Measurements from ENCODE around the gene RPS19BP1.
"Not testable (repeated sequence)": the region's sequence is repeated elsewhere in the genome, so short reads cannot be mapped to it uniquely, and the experiment has no call there.

RPS19BP1 gene

DNA sequence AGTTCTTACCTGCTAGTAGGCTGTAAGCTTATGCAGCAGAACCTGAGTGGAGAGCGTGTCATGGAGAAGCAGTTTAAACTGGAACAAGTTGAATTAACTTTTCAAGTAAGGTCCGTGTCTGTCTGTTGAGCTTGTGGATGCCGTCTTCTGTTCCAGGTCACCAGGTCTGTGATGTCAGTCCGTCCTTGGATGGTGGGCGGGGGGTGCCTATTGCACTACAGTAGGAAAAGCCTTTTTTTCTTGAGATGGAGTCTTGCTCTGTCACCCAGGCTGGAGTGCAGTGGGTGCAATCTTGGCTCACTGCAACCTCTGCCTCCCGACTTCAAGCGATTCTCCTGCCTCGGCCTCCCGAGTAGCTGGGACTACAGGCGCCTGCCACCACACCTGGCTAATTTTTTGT lies 25.5 kb downstream of the RPS19BP1 start:
- not testable (repeated sequence) for H4K91ac ChIP-seq (ENCODE audit: low read depth, low read length); H3K9ac ChIP-seq (ENCODE audit: low read length); DNase-seq; H3K4ac ChIP-seq (ENCODE audit: low read depth, low read length); H3K14ac ChIP-seq (ENCODE audit: low read length); H2BK120ac ChIP-seq (ENCODE audit: insufficient read depth, low read length, poor library complexity); H3K9me3 ChIP-seq (ENCODE audit: insufficient read depth, low read depth, low read length); H3K27ac ChIP-seq (ENCODE audit: low read depth, low read length); H3K4me2 ChIP-seq (ENCODE audit: low read length); H2AFZ ChIP-seq (ENCODE audit: insufficient read depth, low read length, poor library complexity); H4K12ac ChIP-seq (ENCODE audit: low read depth, low read length); H3K4me1 ChIP-seq (ENCODE audit: control insufficient read depth in 1 of 2, insufficient read depth in 2 of 2, low read length in 2 of 2); H4K8ac ChIP-seq (ENCODE audit: low read depth, low read length); H3K27me3 ChIP-seq (ENCODE audit: insufficient read depth, low read length); H3K23ac ChIP-seq (ENCODE audit: low read length); H3K79me1 ChIP-seq (ENCODE audit: low read length); H3K18ac ChIP-seq (ENCODE audit: low read length); H2BK12ac ChIP-seq (ENCODE audit: low read length); H3K79me2 ChIP-seq (ENCODE audit: control insufficient read depth, insufficient read depth, low read length, poor library complexity); H2BK5ac ChIP-seq (ENCODE audit: low read depth, low read length, poor library complexity); H3K4me3 ChIP-seq (ENCODE audit: low read depth, low read length); H2AK5ac ChIP-seq (ENCODE audit: low read length)
- peaks cover 46 to 59% of the 10 kb centered on the region in 2 experiments for H3K36me3 ChIP-seq (ENCODE audit: control insufficient read depth in 1 of 2, insufficient read depth in 2 of 2, low read length in 2 of 2)
- no CpG with 5 or more reads among the region's 10 CpGs for WGBS (ENCODE audit: extremely low coverage, insufficient coverage, insufficient read length)

DNA sequence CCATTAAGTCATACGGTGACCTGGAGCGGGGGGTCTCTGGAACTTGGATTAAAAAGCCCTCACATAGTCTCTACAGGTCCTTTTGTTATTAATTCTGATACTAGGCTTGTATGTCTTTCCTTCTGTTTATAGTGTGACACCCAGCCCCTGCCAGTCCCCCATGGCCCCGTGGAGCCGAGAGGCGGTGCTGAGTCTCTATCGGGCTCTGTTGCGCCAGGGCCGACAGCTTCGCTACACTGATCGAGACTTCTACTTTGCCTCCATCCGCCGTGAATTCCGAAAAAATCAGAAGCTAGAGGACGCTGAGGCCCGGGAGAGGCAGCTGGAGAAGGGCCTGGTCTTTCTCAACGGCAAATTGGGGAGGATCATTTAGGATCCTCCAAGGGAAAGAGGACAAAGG lies 28.5 kb downstream of the RPS19BP1 start:
- DNase-seq, result no peak
- Histone ChIP-seq H3K9me3 (ENCODE audit: insufficient read depth, low read depth, low read length) (peaks cover 1% of the 10 kb centered on the region), H4K12ac (ENCODE audit: low read depth, low read length) (no peak overlapping the region), H3K9ac (ENCODE audit: low read length) (no peak overlapping the region), H2BK12ac (ENCODE audit: low read length) (no peak overlapping the region), H2AK5ac (ENCODE audit: low read length) (no peak overlapping the region), H3K18ac (ENCODE audit: low read length) (no peak overlapping the region), H4K91ac (ENCODE audit: low read depth, low read length) (no peak overlapping the region), H3K27ac (ENCODE audit: low read depth, low read length) (no peak overlapping the region), H2BK5ac (ENCODE audit: low read depth, low read length, poor library complexity) (no peak overlapping the region), H2BK120ac (ENCODE audit: insufficient read depth, low read length, poor library complexity) (no peak overlapping the region), H2AFZ (ENCODE audit: insufficient read depth, low read length, poor library complexity) (no peak overlapping the region), H4K8ac (ENCODE audit: low read depth, low read length) (no peak overlapping the region), H3K4ac (ENCODE audit: low read depth, low read length) (no peak overlapping the region), H3K36me3 (ENCODE audit: control insufficient read depth in 1 of 2, insufficient read depth in 2 of 2, low read length in 2 of 2) (peaks cover 34 to 37% of the 10 kb centered on the region in 2 experiments), H3K79me2 (ENCODE audit: control insufficient read depth, insufficient read depth, low read length, poor library complexity) (peaks cover 11% of the 10 kb centered on the region), H3K4me3 (ENCODE audit: low read depth, low read length) (no peak overlapping the region), H3K23ac (ENCODE audit: low read length) (no peak overlapping the region), H3K27me3 (ENCODE audit: insufficient read depth, low read length) (no peaks in the 10 kb centered on the region), H3K14ac (ENCODE audit: low read length) (no peak overlapping the region), H3K4me1 (ENCODE audit: control insufficient read depth in 1 of 2, insufficient read depth in 2 of 2, low read length in 2 of 2) (peaks cover 8 to 9% of the 10 kb centered on the region in 2 experiments), H3K79me1 (ENCODE audit: low read length) (peaks cover 8% of the 10 kb centered on the region), H3K4me2 (ENCODE audit: low read length) (no peak overlapping the region)
- WGBS (ENCODE audit: extremely low coverage, insufficient coverage, insufficient read length), result no CpG with 5 or more reads among the region's 16 CpGs

DNA sequence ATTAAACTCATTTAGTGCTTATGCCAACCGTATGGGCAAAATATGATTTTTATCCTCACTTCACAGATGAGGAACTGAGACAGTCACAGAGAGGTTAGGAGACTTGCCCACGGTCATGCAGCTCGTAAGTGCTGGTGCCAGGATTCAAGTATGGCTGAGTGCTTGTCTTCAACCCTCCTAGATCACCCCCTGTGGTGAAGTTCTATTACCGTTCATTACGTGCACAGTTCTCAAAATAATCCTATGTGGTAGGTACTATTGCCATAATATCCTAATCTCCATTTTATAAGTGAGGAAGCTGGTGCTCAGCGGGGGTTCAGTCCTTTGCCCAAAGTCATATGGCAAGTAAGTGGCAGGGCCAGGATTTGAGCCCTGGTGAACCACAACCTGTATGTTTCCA lies 28.9 kb downstream of the RPS19BP1 start:
- Histone ChIP-seq H3K4me1 (ENCODE audit: control insufficient read depth in 1 of 2, insufficient read depth in 2 of 2, low read length in 2 of 2) (peaks cover 8 to 9% of the 10 kb centered on the region in 2 experiments), H3K27ac (ENCODE audit: low read depth, low read length) (no peak overlapping the region), H3K4me2 (ENCODE audit: low read length) (no peak overlapping the region), H2AFZ (ENCODE audit: insufficient read depth, low read length, poor library complexity) (no peak overlapping the region), H2BK120ac (ENCODE audit: insufficient read depth, low read length, poor library complexity) (no peak overlapping the region), H3K4me3 (ENCODE audit: low read depth, low read length) (no peak overlapping the region), H2BK12ac (ENCODE audit: low read length) (no peak overlapping the region), H3K9ac (ENCODE audit: low read length) (no peak overlapping the region), H2BK5ac (ENCODE audit: low read depth, low read length, poor library complexity) (no peak overlapping the region), H3K23ac (ENCODE audit: low read length) (no peak overlapping the region), H3K27me3 (ENCODE audit: insufficient read depth, low read length) (no peaks in the 10 kb centered on the region), H3K4ac (ENCODE audit: low read depth, low read length) (no peak overlapping the region), H3K18ac (ENCODE audit: low read length) (no peak overlapping the region), H3K79me2 (ENCODE audit: control insufficient read depth, insufficient read depth, low read length, poor library complexity) (peaks cover 11% of the 10 kb centered on the region), H3K14ac (ENCODE audit: low read length) (no peak overlapping the region), H3K79me1 (ENCODE audit: low read length) (peaks cover 8% of the 10 kb centered on the region), H4K12ac (ENCODE audit: low read depth, low read length) (no peak overlapping the region), H4K8ac (ENCODE audit: low read depth, low read length) (no peak overlapping the region), H3K36me3 (ENCODE audit: control insufficient read depth in 1 of 2, insufficient read depth in 2 of 2, low read length in 2 of 2) (peaks cover 32 to 37% of the 10 kb centered on the region in 2 experiments), H4K91ac (ENCODE audit: low read depth, low read length) (no peak overlapping the region), H3K9me3 (ENCODE audit: insufficient read depth, low read depth, low read length) (peaks cover 1% of the 10 kb centered on the region), H2AK5ac (ENCODE audit: low read length) (no peak overlapping the region)
- WGBS (ENCODE audit: extremely low coverage, insufficient coverage, insufficient read length), result no CpG with 5 or more reads among the region's 6 CpGs
- no peak for DNase-seq

DNA sequence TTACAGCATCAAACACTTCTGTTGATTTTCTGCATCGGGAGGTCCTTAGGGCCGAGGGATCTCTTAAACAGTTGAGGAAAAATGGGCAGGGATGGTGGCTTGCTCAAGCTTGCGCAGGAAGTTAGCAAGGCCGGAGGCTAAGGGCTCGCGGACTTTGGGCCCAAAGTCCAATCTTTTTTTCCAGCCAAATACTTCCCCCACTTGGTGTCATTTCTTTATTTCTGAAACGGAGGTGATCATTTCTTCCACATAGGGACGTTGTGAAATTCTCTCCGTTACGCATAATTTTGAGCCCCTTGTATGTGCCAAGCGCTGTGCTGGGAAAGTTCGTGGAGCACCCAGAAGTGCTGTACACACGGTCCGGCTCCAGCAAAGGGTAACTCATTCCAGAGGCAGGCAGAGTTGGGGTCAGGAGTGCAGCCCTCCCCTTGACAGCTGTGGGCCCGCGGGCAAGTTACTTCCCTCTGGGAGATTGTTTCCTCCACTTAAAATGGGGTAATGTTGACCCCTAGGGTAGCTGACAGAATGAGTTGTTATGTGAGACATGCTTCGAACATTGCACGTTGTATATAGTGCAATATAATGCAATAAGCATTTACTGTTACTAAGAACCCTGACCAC lies 29.6 kb downstream of the RPS19BP1 start:
- H3K27me3 ChIP-seq (ENCODE audit: insufficient read depth, low read length), result no peaks in the 10 kb centered on the region
- no CpG with 5 or more reads among the region's 18 CpGs for WGBS (ENCODE audit: extremely low coverage, insufficient coverage, insufficient read length)
- H3K4me3 ChIP-seq (ENCODE audit: low read depth, low read length), result peak overlapping the region; percentile 96

More for the DNA sequence above, 29.6 kb downstream of the RPS19BP1 start:
- H2BK120ac ChIP-seq (ENCODE audit: insufficient read depth, low read length, poor library complexity), result no peak overlapping the region
- H3K4me1 ChIP-seq (ENCODE audit: control insufficient read depth in 1 of 2, insufficient read depth in 2 of 2, low read length in 2 of 2), result peaks cover 8 to 9% of the 10 kb centered on the region in 2 experiments
- DNase-seq, result peak in 1 of 2 donors; percentile 25
- peaks cover 29 to 30% of the 10 kb centered on the region in 2 experiments for H3K36me3 ChIP-seq (ENCODE audit: control insufficient read depth in 1 of 2, insufficient read depth in 2 of 2, low read length in 2 of 2)
- peak overlapping the region; percentile 97 for H3K4ac ChIP-seq (ENCODE audit: low read depth, low read length)
- H3K9ac ChIP-seq (ENCODE audit: low read length), result peak overlapping the region; percentile 87
- H4K91ac ChIP-seq (ENCODE audit: low read depth, low read length), result peak overlapping the region; percentile 79
- peaks cover 1% of the 10 kb centered on the region for H3K9me3 ChIP-seq (ENCODE audit: insufficient read depth, low read depth, low read length)
- H3K79me2 ChIP-seq (ENCODE audit: control insufficient read depth, insufficient read depth, low read length, poor library complexity), result peaks cover 11% of the 10 kb centered on the region
- peak overlapping the region; percentile 88 for H4K8ac ChIP-seq (ENCODE audit: low read depth, low read length)
- H3K4me2 ChIP-seq (ENCODE audit: low read length), result peak overlapping the region; percentile 83
- H2AFZ ChIP-seq (ENCODE audit: insufficient read depth, low read length, poor library complexity), result peak overlapping the region; percentile 53
- H2BK12ac ChIP-seq (ENCODE audit: low read length), result no peak overlapping the region
- H4K12ac ChIP-seq (ENCODE audit: low read depth, low read length), result peak overlapping the region; percentile 49
- H3K14ac ChIP-seq (ENCODE audit: low read length), result peak overlapping the region; percentile 80
- H3K18ac ChIP-seq (ENCODE audit: low read length), result peak overlapping the region; percentile 41
- peak overlapping the region; percentile 40 for H3K27ac ChIP-seq (ENCODE audit: low read depth, low read length)
- peaks cover 8% of the 10 kb centered on the region for H3K79me1 ChIP-seq (ENCODE audit: low read length)
- no peak overlapping the region for H2BK5ac ChIP-seq (ENCODE audit: low read depth, low read length, poor library complexity)
- H3K23ac ChIP-seq (ENCODE audit: low read length), result no peak overlapping the region
- H2AK5ac ChIP-seq (ENCODE audit: low read length), result peak overlapping the region; percentile 69

Measured in trophoblast cell (in vitro differentiated cells and primary cell).